GM12878 (cell line): Measurements from ENCODE around the gene GPR153. TPM values are rescaled to one million over a fixed set of nuclear protein-coding genes. Genes with fewer than 3 reads are reported as not detected.

ENCODE experiments used
- ATAC-seq: fragments of 200-7000 bp; cut with Tn5 transposase; 3 replicates; pipeline ENCODE4 v1.9.1; 2020; ENCODE audit warnings: mild to moderate bottlenecking, moderate library complexity
- BruUV-seq: library from RNA; stranded (reverse); fragments of 400-500 nt; replicated peaks from 2 replicates; lab custom pipeline; 2021; lab: Mats Ljungman, UMichigan
- CTCF ChIA-PET: fragments of 300-600 bp; sonication (Branson Sonifier 250); formaldehyde crosslinking; extraction: SDS; loops from one replicate; lab custom pipeline; 2021; ENCODE audit warnings: inconsistent platforms; lab: Yijun Ruan, JAX
- POLR2A ChIA-PET: fragments of 350-600 bp; formaldehyde crosslinking; extraction: SDS; loops from one replicate; lab custom pipeline; 2021; ENCODE audit warnings: inconsistent platforms; lab: Charles Lee
- RAD21 ChIA-PET: fragments of 300-600 bp; sonication (Branson Sonifier 250); formaldehyde crosslinking; loops from one replicate; lab custom pipeline; 2023; ENCODE audit warnings: antibody characterized with exemption; ENCODE audit not compliant: unreplicated experiment; lab: Charles Lee
- SMC1A ChIA-PET: fragments of 300-600 bp; sonication (Branson Sonifier 250); formaldehyde crosslinking; loops from one replicate; lab custom pipeline; 2023; ENCODE audit not compliant: unreplicated experiment, uncharacterized antibody; lab: Charles Lee
- DNase-seq: peaks from one replicate; pipeline ENCODE4 v3.0.0-alpha.2; 2011; ENCODE audit warnings: low read depth, low spot score
- FAIRE-seq: peaks from 3 replicates; lab custom pipeline; 2011; peaks lifted over from hg19 to GRCh38; lab: Jason Lieb, UNC
- H2AFZ ChIP-seq: 2 replicates; pipeline ENCODE4 v1.6.0; 2011; ENCODE audit warnings: low read depth, low read length, control low read depth; ENCODE audit not compliant: control insufficient read depth
- H3K27ac ChIP-seq: 2 replicates; pipeline ENCODE4 v1.5.1; 2011; ENCODE audit warnings: control low read depth; ENCODE audit not compliant: control insufficient read depth, insufficient read depth
- H3K27me3 ChIP-seq, 2 experiments: replicated peaks in 1 of 2; 2 replicates each; pipeline versions ENCODE4 v1.6.0 to v1.6.1; 2011; ENCODE audit warnings: low read length in 1 of 2; ENCODE audit not compliant: control insufficient read depth in 2 of 2, insufficient read depth in 2 of 2
- H3K36me3 ChIP-seq, 2 experiments: 2 replicates each; pipeline ENCODE4 v1.5.1; 2011; ENCODE audit warnings: low read length in 1 of 2; ENCODE audit not compliant: control insufficient read depth in 2 of 2, insufficient read depth in 2 of 2
- H3K4me1 ChIP-seq: 2 replicates; pipeline ENCODE4 v1.6.1; 2011; ENCODE audit warnings: mild to moderate bottlenecking, low read length, moderate library complexity, mixed read lengths; ENCODE audit not compliant: control insufficient read depth, insufficient read depth
- H3K4me2 ChIP-seq: 2 replicates; pipeline ENCODE4 v1.6.0; 2011; ENCODE audit warnings: control low read depth; ENCODE audit not compliant: control insufficient read depth, insufficient read depth
- H3K4me3 ChIP-seq: fragments of 200-600 bp; sonication (generic); 2 replicates; pipeline ENCODE4 v1.5.1; 2016
- H3K79me2 ChIP-seq: 2 replicates; pipeline ENCODE4 v1.6.0; 2011; ENCODE audit warnings: low read length; ENCODE audit not compliant: control insufficient read depth, insufficient read depth
- H3K9ac ChIP-seq: 2 replicates; pipeline ENCODE4 v1.8.0; 2011; ENCODE audit warnings: low read length, control low read depth, mixed read lengths; ENCODE audit not compliant: control insufficient read depth, insufficient read depth
- H3K9me3 ChIP-seq: replicated peaks from 3 replicates; pipeline ENCODE4 v1.5.1; 2011; ENCODE audit warnings: mild to moderate bottlenecking, low read length; ENCODE audit not compliant: control insufficient read depth, insufficient read depth
- H4K20me1 ChIP-seq: 2 replicates; pipeline ENCODE4 v1.6.0; 2011; ENCODE audit not compliant: control insufficient read depth, insufficient read depth
- EGR1 ChIP-seq, 2 experiments: IDR thresholded peaks; 1 replicate in 1 of 2; 2 replicates in 1 of 2; pipeline ENCODE4 v1.6.1; 2011 to 2012; ENCODE audit warnings: low read depth in 2 of 2, low read length in 2 of 2, borderline replicate concordance in 1 of 2, mild to moderate bottlenecking in 1 of 2, moderate library complexity in 1 of 2
- ZBTB11 ChIP-seq: fragments of 450-650 bp; formaldehyde crosslinking; IDR thresholded peaks from 2 replicates; pipeline ENCODE4 v1.5.0; 2022; ENCODE audit warnings: mild to moderate bottlenecking, missing genetic modification characterization
- WGBS: methylation state at CpG from one replicate; pipeline ENCODE4 v1.1.6; 2016; ENCODE audit warnings: low lambda C conversion rate; ENCODE audit not compliant: insufficient replicate concordance, insufficient coverage; ENCODE audit errors: missing lambda C conversion rate; 5-methylcytosine and 5-hydroxymethylcytosine counted together
- in situ Hi-C: fragments of 300-500 bp; cut with MboI; formaldehyde crosslinking; loops from 9 replicates; pipeline ENCODE4 v1.14.3; 2018; ENCODE audit warnings: mixed read lengths
- intact Hi-C: fragments of 100-400 bp; cut with micrococcal nuclease; formaldehyde crosslinking; loops from one replicate; pipeline ENCODE4 v1.14.2; 2022; ENCODE audit not compliant: unreplicated experiment
- polyA plus RNA-seq, 11 experiments: library from polyadenylated mRNA; depleted of rRNA in 4 of 11; unstranded in 6 of 11; stranded (reverse) in 5 of 11; fragments of >200 nt; fragmentation: Nextera tagmentation in 4 of 11; fragmentation: Illumina TruSeq in 1 of 11; extraction: Ambion mirVana in 4 of 11; extraction: Trizol in 1 of 11; gene quantifications; 1 replicate in 1 of 11; 2 replicates in 10 of 11; pipeline versions ENCODE4 v1.2.1 to v1.2.3, GENCODE V29; 2011 to 2016; ENCODE audit warnings: inconsistent platforms in 2 of 11, missing spikeins in 2 of 11, low read depth in 1 of 11
- total RNA-seq, 4 experiments: library from RNA; depleted of rRNA in 3 of 4; stranded (reverse); fragments of >200 nt in 3 of 4; fragmentation: Illumina TruSeq in 1 of 4; extraction: Trizol in 1 of 4; gene quantifications; 2 replicates each; pipeline versions ENCODE4 v1.2.1 to v1.2.3, GENCODE V29; 2013 to 2021

The GPR153 gene
- total and polyA plus RNA-seq, 10 of the 15 experiments (the other 5 are each of a cell fraction or from before 2014, with no cell fraction given) = 0.04 to 2.2 (median 0.54) TPM

DNA sequence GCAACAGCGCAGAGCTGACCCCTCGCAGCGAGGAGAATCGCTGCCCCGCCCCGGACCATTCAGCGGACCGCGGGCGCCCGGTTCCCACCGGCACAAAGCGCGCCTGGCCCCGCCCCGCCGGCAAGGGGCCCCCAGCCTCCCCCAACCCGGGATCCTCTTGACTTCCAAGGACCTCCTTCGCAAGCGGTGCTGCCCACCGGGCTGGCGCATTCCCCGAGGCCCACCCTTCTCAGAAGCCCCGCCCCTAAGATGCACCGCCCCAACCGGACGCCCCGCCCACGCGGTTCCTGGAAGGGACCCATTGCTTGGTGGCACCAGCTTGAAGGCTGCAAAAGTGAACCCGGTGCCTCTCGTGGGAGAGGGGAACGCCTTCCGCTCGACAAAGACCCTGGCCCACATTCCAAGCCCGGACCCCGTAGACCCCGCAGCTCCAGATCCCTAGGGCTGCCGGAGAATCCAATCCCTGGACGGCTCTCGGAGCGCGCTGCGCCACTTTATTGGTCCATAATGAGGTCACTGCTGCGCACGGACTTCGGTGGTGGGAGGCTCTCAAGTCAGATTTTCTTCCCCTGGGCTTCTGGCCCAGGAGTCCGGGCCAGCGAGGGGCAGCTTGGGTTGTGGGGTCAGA, 14.9 kb downstream of the GPR153 start:
- Histone ChIP-seq H3K4me1 (peaks cover 5% of the 10 kb centered on the region), H3K27me3 (peaks cover 16 to 26% of the 10 kb centered on the region in 2 experiments), H3K36me3 (no peaks in the 10 kb centered on the region), H3K27ac (no peak overlapping the region), H3K9me3 (no peaks in the 10 kb centered on the region), H3K4me3 (peak overlapping the region; percentile 41; the same call in 1 of the 2 replicates), H3K9ac (no peak overlapping the region), H3K4me2 (peak overlapping the region; percentile 77), H4K20me1 (no peaks in the 10 kb centered on the region), H3K79me2 (no peaks in the 10 kb centered on the region), H2AFZ (no peak overlapping the region)
- intact Hi-C loops = loop anchor here (1.0 to 2.0 kb wide), 4 partner anchors 97 to 193 kb away; no protein-coding TSS in a partner anchor
- ChIA-PET CTCF (interaction anchor here (0.6 to 5.2 kb wide), 33 partner anchors 9 to 962 kb away, joined by 3 to 47 read pairs (median 4); partner anchors contain the start of genes ACOT7, ICMT and RNF207), POLR2A (no interaction called here), SMC1A (interaction anchor here (1.2 to 3.0 kb wide), 8 partner anchors 22 to 401 kb away, joined by 3 to 9 read pairs (median 4); no protein-coding TSS in a partner anchor), RAD21 (interaction anchor here (0.8 to 4.0 kb wide), 12 partner anchors 11 to 253 kb away, joined by 3 to 32 read pairs (median 4); partner anchors contain the start of gene ICMT)
- FAIRE-seq (no peak), DNase-seq (no peak), ATAC-seq (peak; percentile 68)
- in situ Hi-C loops = loop anchor here (5.0 kb wide), 1 partner anchor 101 kb away; no protein-coding TSS in a partner anchor
- 11% methylated on average over 28 of the region's 49 CpGs for WGBS
- peak in 1 of 2 experiments; percentile 70; a peak in 2 of 3 replicates for TF ChIP-seq EGR1 (IDR thresholded peaks at IDR 0.05; ENCODE audit: borderline replicate concordance in 1 of 2, low read depth in 2 of 2, low read length in 2 of 2)
- TF ChIP-seq ZBTB11 (CRISPR knock-in tag) = no peak
- BruUV-seq = no TSS peak
